Muscle of arm (tissue), 12 donors: Measurements from ENCODE around the gene ITGB2. TPM values are rescaled to one million over a fixed set of nuclear protein-coding genes. Genes with fewer than 3 reads are reported as not detected.

Source experiments
- DNase-seq: peaks from one replicate; pipeline ENCODE4 v3.0.0-alpha.2; 2013
- polyA plus RNA-seq, 12 donors: library from polyadenylated mRNA; unstranded; fragments of 120-200 nt; gene quantifications; one replicate each; pipeline ENCODE4 v1.2.1, GENCODE V29; 2013; ENCODE audit not compliant: insufficient read length in 12 of 12

The ITGB2 gene
- polyA plus RNA-seq, 12 donors = 6.6 to 27.9 (median 9.8) TPM; not detected in 1

DNA sequence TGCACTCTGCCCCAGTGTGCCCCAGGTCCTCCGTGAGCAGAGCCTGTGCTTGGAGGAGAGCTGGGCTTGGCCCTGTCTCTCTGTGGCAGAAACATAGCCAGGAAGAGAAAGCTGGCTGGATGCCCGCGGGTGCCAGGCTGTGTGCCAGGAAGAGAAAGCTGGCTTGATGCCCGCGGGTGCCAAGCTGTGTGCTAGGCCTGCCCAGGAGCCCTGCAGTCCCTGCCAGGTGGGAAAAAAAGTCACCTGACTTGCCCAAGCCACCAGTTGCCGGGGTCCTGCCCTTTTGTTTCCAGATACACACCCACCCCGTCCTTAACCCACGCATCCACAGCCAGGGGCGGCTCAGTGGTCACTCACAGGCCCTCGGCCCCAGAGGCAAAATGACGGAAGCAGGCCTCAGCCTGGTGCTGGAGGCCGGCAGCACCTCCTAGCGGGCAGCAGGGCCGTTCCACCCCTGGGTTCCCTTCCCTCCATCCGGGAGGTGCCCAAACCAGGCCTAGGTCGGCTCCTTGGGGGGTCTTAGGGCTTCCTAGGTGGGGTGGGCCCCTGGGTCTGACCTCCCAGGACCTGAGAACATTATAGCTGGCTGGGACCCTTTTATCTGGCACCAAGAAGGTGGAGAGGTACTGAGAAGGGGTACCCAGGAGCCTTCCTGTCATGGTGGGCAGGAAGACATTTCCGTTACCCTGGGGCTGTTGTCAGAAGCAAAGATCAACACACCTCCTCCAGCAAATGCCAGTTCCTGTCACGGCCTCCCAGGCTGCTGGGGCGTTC, 9.1 kb downstream of the ITGB2 start:
- DNase-seq = no peak

GRCh38 chr21:44911068-44911383, 9.7 kb downstream of the ITGB2 start:
- no peak for DNase-seq

- no peak for DNase-seq
Measured at GRCh38 chr21:44910229-44911067, 10.3 kb downstream of the ITGB2 start.

- no peak for DNase-seq
Measured at GRCh38 chr21:44909719-44910118, 11.0 kb downstream of the ITGB2 start.

- no peak for DNase-seq
Measured at GRCh38 chr21:44908908-44909307, 11.8 kb downstream of the ITGB2 start.

DNA sequence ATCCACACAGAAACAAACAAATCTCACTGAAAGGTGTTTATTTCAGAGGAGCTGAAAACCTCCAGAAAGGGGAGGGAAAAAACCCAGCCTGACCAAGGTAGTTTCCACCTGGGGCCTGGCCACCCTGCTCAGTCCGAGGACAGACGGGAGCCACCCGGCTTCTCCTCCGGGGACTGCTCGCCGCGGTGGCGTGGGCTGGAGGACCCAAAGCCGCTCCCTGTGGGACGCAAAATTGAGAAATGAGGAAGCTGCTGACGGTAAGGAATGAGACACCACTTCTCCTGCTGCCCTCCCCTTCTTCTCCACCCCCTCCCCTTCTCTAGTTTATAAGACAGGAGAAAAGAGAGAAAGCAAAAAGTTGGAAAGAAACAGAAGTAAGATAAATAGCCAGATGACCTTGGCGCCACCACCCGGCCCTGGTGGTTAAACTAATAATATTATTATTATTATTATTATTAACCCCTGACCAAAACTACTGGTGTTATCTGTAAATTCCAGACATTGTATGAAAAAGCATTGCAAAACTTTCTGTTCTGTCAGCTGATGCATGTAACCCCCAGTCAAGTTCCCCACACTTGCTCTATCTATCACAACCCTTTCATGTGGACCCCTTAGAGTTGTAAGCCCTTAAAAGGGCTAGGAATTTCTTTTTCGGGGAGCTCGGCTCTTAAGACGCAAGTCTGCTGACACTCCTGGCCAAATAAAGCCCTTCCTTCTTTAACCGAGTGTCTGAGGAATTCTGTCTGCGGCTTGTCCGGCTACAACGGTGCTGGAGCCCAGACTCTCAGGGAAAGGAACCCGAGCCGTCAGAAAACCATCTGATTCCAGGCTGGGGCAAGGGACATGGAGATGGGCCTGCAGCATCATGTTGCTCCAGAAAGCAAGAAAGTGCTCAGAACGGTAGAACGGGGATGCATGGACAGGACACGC, 12.5 kb downstream of the ITGB2 start:
- DNase-seq = no peak

- no peak for DNase-seq
Measured at GRCh38 chr21:44907225-44907965, 13.3 kb downstream of the ITGB2 start.

DNA sequence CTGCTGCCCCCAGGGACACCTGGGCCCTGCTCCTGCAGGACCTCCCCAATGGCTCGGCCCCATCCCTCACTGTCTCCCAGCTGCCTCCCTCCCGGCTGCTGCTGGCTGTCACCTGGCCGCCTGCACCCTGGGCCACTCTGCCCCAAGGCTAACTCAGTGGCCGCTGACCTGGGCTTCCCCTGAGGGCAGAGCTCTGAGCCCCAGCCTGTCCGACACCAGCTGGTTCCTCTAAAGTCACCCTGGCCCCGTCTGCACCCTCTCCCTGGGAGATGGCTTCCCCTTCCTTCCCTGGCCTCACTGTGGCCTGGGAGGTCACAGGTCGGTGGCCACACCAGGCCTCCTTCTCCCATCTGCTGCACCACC, 15.0 kb downstream of the ITGB2 start:
- no peak for DNase-seq

DNA sequence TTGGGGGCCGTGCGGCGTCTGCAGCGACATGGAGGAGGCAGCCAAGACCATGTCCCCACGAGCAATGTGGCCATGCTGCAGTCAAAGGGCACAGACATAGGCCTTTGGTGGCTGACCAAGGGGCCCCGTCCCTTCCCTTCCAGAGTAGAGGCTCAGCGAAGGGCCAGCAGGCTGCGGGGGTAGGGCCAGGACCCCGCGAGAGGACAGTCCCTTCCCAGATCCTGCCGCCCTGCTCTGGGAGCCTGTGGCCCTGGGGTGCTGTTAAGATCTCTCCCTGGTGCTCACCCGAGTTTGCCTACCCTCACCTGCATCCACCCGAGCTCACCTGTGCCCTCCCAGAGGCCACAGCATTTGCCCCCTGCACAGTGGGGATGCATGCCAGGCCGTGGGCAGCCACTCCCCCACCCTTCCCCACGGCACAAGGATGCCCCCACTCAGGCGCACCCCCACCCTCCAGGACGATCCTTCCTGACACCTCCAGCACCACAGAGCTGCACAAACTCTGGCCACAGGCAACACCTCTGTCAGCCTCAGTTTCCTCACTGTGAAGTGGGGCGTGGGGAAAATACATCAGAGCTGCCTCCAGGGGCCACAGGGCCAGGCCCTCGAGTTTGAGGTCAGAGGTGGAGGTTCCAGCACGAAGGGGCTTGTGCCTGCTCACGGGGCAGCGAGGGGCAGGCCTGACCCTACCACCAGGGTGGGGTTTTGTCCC, 15.5 kb downstream of the ITGB2 start:
- no peak for DNase-seq

DNA sequence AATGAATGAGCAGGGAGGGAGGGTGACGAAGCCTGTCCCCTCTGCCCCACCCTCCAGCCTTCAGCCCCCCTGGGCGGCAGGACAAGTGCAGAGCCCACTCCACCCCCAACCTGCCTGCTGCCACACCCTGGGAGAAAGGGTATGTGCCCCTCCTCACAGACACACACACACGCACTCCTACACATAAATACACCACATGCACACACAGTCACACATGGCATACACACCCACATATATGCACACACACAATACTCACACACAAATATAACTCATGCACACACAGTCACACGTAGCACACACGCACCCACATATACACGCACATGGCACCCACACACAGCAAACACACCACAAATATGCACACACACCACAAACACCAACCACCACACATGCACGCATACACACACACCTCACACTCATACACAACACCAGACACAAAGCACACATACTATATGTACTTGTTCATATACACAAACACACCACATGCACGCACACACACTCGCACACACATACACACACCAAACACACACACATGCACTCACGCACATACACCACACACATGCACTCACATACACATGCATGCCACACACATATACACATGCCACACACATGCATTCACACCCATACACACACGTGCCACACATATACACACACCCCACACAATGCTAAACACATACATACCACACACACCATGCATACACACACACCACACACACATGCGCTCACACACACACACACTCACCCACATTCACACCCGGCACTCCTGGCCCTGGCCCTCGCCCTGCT, 16.4 kb downstream of the ITGB2 start:
- DNase-seq = no peak

GRCh38 chr21:44903689-44904088, 17.0 kb downstream of the ITGB2 start:
- DNase-seq = no peak

- no peak for DNase-seq
Measured at GRCh38 chr21:44903050-44903685, 17.5 kb downstream of the ITGB2 start.

DNA sequence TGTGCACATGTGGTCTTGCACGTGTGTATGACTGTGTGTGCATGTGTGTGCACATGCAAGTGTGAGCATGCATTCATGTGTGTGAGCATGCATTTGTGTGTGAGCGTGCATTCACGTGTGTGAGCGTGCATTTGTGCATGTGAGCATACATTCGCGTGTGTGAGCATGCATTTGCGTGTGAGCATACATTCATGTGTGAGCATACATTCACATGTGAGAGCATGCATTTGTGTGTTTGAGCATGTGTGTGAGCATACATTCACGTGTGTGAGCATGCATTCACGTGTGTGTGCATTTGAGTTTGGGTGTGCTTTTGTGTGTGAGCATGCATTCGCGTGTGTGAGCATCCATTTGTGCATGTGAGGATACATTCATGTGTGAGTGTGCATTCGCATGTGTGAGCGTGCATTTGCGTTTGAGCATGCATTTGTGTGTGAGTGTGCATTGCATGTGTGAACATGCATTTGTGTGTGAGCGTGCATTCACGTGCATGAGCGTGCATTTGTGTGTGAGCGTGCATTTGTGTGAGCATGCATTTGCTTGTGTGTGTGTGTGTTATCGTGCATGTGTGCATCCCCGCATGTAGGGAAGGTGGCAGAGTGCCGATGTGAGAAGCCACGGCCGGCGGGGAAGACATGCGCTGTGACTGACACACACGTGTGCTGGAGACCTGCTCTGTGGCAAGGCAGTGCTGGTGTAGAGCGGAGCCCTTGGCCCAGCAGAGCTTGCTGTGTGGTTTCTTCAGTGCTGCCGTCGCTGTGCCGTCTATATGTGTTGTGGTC, 18.2 kb downstream of the ITGB2 start:
- DNase-seq = no peak

GRCh38 chr21:44901391-44902074, 19.2 kb downstream of the ITGB2 start:
- no peak for DNase-seq

DNA sequence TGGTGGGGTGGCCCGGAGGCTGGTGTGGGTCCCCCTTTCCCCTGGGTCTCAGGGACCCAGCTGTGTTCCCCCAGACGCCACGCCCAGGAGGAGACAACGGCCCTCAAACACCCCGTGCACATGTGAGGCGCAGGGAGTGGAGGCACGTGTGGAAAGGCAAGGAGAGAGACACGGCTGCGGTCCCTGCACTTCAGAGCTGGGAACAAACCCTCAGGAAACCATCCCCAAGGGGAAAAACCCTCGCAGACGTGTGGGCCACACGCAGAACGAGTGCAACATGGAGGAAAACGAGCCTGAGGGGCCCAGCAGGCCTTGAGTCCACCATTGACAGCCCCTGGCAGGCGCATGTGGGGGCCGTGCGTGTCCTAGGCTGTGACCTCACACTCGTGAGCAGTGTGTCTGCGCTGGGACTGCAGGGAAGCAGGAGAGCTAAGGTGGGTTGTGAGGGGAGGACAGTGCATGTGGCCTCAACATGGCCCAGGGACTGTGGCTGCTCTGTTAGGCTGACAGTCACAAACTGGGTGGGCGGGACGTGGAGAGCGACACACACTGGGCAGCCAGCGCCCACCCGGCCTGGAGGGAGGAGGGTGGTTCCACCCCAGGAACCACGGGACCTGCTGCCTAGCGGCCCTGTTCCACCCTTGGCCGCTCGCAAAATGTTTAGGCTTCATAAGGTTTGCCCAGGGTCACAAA, 20.0 kb downstream of the ITGB2 start:
- no peak for DNase-seq

DNA sequence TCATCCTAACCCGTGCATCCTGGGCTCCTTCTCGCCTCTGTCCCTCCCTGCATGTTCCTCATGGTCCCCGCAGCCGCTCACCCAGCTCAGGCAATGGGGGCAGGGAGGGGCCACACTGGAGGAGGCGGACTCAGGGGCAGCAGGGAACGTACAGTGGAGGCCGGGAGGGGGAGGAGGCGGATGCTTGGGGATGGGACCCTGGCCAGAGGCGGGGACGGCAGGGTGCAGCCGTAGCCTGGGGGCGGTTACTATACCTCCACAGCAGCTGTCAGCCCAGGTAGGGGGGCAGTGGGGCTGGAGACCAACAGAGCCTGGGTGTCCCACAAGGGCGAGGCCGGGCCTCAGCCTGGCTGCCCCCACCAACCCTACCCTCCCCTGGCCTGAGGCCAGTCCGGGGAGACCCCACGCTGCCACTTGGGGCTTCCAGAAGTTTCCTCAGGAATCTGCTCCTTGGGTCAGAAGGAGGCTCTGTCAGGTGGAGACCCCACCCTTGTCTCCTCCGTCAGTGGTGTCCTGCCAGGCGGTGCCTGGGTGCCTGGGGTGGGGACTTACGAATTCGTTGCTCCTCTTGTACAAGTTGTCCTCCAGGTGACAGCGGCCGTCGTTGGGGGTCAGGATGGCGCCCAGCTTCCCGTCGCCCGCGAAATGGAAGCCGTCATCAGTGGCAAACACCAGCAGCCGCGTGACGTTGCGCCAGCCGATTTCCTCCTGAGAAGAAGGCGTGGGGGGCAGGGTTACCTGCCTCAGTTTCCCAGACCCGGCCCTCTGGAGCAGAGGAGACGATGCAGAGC, 20.7 kb downstream of the ITGB2 start:
- DNase-seq = no peak
